ENCODE results near the gene GRPEL1.
"Not testable (repeated sequence)": the region's sequence is repeated elsewhere in the genome, so short reads cannot be mapped to it uniquely, and the experiment has no call there.

The GRPEL1 gene

DNA sequence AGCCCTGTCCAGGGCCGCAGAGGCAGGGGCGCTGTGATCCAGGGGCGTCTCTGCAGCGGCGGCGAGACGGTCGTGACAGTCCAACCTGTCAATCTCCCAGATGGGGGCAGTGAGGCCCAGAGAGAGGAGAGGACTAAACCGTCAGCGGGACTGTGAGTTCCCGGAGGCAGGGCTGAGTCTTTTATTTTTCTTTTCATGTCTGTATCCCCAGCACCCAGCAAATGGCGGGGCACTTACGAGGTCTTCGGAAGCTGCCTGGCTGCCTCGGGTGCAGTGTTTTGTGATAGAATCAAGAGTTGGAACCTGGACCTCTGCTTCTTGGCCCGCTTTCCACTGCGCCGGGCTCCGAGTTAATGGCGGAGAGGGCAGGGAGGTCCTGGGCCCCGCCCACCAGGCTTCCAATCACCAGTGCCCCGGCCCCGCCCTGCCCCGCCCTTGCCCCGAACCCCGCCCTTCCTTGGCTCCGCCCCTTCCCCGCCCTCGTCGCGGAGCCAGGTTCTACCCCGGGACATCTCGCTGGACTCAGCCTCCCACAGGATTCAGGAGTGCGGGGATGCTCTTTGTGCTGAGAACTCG is 35.3 kb upstream of the GRPEL1 start:
- peak overlapping the region; percentile 63; the same call in 1 of the 2 replicates for H3K4me3 ChIP-seq (ENCODE audit: low read length)
- TF ChIP-seq ZNF274 (IDR thresholded peaks at IDR 0.05; ENCODE audit: low read depth, low read length) = no peak

DNA sequence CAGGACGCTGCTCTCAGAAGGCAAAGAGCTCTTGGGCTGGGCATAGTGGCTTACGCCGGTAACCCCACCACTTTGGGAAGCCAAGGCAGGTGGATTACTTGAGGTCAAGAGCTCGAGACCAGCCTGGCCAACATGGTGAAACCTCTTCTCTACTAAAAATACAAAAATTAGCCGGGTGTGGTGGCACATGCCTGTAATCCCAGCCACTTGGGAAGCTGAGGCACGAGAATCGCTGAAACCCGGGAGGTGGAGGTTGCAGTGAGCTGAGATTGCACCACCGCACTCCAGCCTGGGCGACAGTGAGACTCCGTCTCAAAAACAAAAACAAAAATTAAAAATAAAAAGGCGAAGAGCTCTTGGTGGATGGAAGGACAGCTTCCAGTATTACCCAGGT is 34.6 kb upstream of the GRPEL1 start:
- peak overlapping the region; percentile 63; the same call in 1 of the 2 replicates for H3K4me3 ChIP-seq (ENCODE audit: low read length)

- H3K4me3 ChIP-seq (ENCODE audit: low read length) = no peak overlapping the region; the same call in 1 of the 2 replicates
- TF ChIP-seq ZNF274 (IDR thresholded peaks at IDR 0.05; ENCODE audit: low read depth, low read length) = no peak
These were observed 34.0 kb upstream of the GRPEL1 start for GRCh38 chr4:7101692-7102515.

- TF ChIP-seq ZNF274 (IDR thresholded peaks at IDR 0.05; ENCODE audit: low read depth, low read length) = no peak
- no peak overlapping the region for H3K4me3 ChIP-seq (ENCODE audit: low read length)
These were observed 28.4 kb upstream of the GRPEL1 start for GRCh38 chr4:7096236-7096635.

- TF ChIP-seq ZNF274 (IDR thresholded peaks at IDR 0.05; ENCODE audit: low read depth, low read length) = no peak
These were observed 27.8 kb upstream of the GRPEL1 start for GRCh38 chr4:7095611-7096155.

GRCh38 chr4:7094916-7095315 is 27.1 kb upstream of the GRPEL1 start:
- TF ChIP-seq ZNF274 (IDR thresholded peaks at IDR 0.05; ENCODE audit: low read depth, low read length) = no peak
- no peak overlapping the region for H3K4me3 ChIP-seq (ENCODE audit: low read length)

More at GRCh38 chr4:7095611-7096155, 27.8 kb upstream of the GRPEL1 start:
- H3K4me3 ChIP-seq (ENCODE audit: low read length) = no peak overlapping the region

DNA sequence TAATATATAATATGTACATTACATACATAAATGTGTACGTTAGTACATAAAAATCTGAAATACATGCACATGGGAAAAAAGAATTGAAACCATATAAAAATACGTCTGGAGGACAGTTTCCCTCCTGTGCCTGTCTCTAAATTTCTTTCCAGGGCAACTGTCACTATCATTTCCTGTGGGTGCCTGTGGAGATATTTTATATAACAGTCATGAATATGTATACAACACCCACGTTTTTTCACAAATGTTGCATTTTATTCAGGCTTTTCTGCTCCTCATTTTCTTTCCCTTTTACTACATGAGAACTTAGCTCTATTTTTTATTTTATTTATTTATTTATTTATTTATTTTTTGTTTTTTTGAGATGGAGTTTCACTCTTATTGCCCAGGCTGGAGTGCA is 24.2 kb upstream of the GRPEL1 start:
- no peak for TF ChIP-seq ZNF274 (IDR thresholded peaks at IDR 0.05; ENCODE audit: low read depth, low read length)
- no peak overlapping the region for H3K4me3 ChIP-seq (ENCODE audit: low read length)

DNA sequence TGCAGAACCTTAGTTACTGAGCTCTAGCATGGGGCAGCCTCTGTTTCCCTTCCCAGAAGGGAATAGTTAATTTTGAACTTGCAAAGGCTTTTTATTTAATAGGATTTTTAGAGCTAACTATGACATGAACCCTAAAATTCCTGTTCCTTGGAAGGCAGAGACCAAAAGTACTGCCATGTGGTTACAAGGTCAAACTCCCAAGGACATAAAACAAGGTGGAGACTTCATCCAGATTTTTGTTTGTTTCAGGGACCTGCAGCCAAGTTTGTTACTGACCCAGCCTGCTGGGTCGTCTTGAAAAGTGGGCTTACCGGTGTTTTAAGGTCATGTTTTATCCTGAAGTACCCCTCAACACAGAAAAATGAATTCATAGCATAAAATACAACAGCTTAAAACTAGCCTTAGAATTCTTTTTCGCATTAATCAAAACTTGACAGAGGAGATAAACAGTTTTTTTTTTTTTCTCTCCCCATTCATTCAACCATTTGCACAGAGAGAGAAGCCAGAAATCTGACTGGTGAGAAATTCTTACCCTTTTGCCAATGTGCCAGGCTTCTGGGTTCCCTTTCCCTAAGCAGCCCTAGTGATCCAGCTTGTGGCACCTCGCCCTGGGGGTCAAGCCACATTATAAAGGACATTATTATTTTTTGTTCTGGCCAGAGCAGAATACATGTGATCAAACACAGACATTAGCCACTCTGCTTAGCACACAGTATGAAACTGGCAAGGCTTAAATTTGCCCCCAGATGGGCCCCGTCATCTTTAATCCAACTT is 21.5 kb upstream of the GRPEL1 start:
- H3K4me3 ChIP-seq (ENCODE audit: low read length) = no peak overlapping the region
- TF ChIP-seq ZNF274 (IDR thresholded peaks at IDR 0.05; ENCODE audit: low read depth, low read length) = no peak

DNA sequence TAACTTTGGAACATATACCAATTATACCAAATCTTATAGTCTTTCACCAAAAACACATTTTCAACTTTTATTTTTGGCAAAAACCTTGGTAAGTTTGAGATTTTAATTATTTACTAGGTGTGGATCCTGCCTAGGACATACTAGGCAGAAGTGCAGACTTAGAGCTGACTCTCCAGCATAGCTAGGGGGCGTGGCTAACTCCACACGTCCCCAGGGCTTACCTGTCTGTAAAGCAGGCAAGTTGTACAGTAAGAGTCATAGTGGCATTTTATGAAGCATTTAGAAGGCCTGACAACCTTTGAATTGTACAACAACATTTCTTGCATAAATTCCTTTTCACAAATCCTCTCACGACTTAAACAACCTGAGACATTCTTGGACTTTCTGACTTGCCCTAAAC is 19.2 kb upstream of the GRPEL1 start:
- no peak overlapping the region for H3K4me3 ChIP-seq (ENCODE audit: low read length)
- TF ChIP-seq ZNF274 (IDR thresholded peaks at IDR 0.05; ENCODE audit: low read depth, low read length) = no peak

DNA sequence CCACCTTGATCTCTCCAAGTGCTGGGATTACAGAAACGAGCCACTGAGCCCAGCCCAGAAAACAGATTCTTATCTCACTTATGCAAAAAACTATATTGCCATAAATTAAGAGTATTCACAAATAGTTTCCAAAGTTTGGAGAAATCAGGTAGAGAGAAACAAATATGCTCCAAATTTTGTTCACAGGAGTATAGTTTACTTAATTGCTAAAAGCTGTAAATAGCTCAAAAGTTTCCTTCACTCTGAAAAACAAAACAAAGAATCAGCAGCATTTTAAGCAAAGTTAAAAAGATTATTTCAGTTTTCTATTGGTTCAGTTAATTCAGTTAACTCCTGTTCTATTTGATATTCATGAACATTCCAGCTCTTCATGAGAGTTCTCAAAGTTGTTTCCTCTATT is 18.5 kb upstream of the GRPEL1 start:
- no peak for TF ChIP-seq ZNF274 (IDR thresholded peaks at IDR 0.05; ENCODE audit: low read depth, low read length)

GRCh38 chr4:7084564-7084961 is 16.7 kb upstream of the GRPEL1 start:
- not testable (repeated sequence) for H3K4me3 ChIP-seq (ENCODE audit: low read length)

More for the DNA sequence above, 18.5 kb upstream of the GRPEL1 start:
- no peak overlapping the region for H3K4me3 ChIP-seq (ENCODE audit: low read length)

GRCh38 chr4:7083597-7084563 is 16.0 kb upstream of the GRPEL1 start:
- TF ChIP-seq ZNF274 (IDR thresholded peaks at IDR 0.05; ENCODE audit: low read depth, low read length) = no peak
- H3K4me3 ChIP-seq (ENCODE audit: low read length) = no peak overlapping the region

GRCh38 chr4:7079909-7080308 is 12.0 kb upstream of the GRPEL1 start:
- H3K4me3 ChIP-seq (ENCODE audit: low read length) = not testable (repeated sequence)

DNA sequence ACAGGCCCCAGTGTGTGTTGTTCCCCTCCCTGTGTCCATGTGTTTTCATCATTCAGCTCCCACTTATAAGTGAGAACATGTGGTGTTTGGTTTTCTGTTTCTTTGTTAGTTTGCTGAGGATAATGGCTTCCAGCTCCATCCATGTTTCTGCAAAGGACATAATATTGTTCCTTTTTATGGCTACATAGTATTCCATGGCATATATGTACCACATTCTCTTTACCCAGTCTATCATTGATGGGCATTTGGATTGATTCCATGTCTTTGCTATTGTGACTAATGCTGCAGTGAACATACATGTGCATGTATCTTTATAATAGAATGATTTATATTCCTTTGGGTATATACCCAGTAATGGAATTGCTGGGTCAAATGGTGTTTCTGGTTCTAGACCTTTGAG is 11.6 kb upstream of the GRPEL1 start:
- not testable (repeated sequence) for H3K4me3 ChIP-seq (ENCODE audit: low read length)

Measured in GM08714 (cell line).